ENCODE data around the gene N4BP2L2.

The N4BP2L2 gene

DNA sequence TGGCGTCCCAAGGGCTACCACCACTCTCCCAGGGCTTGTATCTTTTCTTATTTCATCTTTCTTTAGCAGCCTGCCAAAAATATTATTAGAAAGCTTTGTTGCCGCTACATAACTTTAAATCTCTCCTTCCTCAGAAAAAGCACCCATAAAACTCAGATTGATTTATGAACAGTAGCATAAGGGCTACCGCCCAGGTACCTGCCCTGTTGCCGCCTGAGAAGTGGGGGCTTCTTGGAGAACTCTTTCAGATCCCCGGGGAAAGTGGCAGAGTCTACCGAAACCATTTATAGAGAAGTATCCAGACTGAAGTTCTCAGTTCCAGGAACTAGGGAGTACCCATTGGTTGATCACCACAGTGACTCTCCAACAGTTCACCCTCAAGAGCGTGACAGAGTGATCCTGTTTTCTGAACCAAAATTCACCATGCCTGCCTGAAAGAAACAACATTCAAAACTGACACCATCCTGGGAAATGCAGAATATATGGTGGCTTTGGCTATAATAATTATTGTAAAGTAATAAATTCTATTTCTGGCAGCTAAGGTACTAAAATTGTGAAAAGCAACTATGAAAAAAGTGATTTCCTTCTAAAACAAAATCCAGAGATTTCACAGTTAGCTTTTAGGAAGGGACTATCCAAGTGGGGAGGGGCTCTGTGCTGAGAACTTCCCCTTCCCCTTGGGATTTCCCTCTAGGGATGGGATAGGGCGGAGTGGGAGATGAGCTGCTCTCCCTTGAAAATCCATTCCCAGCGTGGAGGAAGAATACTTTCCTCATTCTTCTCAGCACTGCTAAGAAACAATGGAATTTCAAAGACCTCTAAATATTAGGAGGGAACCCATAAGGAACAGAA lies 109.8 kb downstream of the N4BP2L2 start:
- no peak overlapping the region for H3K4me3 ChIP-seq (ENCODE audit: low read depth, low read length)
- TF ChIP-seq, protein P1, sequence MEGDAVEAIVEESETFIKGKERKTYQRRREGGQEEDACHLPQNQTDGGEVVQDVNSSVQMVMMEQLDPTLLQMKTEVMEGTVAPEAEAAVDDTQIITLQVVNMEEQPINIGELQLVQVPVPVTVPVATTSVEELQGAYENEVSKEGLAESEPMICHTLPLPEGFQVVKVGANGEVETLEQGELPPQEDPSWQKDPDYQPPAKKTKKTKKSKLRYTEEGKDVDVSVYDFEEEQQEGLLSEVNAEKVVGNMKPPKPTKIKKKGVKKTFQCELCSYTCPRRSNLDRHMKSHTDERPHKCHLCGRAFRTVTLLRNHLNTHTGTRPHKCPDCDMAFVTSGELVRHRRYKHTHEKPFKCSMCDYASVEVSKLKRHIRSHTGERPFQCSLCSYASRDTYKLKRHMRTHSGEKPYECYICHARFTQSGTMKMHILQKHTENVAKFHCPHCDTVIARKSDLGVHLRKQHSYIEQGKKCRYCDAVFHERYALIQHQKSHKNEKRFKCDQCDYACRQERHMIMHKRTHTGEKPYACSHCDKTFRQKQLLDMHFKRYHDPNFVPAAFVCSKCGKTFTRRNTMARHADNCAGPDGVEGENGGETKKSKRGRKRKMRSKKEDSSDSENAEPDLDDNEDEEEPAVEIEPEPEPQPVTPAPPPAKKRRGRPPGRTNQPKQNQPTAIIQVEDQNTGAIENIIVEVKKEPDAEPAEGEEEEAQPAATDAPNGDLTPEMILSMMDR (IDR thresholded peaks at IDR 0.05; ENCODE audit: control insufficient read depth, extremely low read depth, insufficient read depth), result no peak
- DNase-seq (ENCODE audit: low read depth), result no peak

DNA sequence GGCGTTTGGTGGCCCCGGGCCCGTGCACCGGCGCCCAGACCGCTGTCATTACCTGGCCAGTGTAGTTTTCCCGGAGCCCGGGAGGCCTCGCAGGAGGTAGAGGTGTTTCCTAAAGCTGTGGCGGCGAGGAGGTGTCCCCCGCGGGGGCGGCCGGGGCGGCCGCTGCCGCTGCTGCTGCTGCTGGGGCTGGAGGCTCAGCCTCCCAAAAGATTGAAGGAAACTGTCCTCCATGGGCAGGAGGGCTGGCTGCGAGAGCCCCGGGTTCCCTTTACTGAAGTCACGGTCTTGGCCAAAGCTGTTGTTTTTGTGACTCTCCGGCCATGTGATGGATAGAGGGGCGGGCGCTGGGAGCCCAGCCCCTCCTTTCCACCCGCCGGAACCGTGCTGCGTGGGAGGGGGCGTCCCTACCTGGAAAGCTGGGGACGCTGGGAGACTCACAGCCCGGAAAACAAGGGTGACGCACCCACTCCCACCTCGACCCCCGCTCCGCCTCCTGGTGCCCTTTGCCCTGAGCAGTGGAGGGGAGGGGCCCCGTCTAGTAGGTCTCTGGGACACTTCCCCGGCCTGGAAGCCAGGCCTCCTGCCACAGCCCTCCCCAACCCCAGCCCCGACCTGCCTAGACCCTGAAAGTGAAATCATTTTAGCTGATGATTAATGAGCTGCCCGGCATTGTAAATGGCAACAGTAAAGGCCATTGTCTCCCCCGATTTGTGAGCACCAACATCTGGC lies 110.6 kb downstream of the N4BP2L2 start, which contains the start of gene N4BP2L1:
TSS of gene N4BP2L1 (minus strand) at position 279 of the 729 bp plus-strand sequence. CDS start at position 231, 48 bp downstream.
- no peak for DNase-seq (ENCODE audit: low read depth)

DNA sequence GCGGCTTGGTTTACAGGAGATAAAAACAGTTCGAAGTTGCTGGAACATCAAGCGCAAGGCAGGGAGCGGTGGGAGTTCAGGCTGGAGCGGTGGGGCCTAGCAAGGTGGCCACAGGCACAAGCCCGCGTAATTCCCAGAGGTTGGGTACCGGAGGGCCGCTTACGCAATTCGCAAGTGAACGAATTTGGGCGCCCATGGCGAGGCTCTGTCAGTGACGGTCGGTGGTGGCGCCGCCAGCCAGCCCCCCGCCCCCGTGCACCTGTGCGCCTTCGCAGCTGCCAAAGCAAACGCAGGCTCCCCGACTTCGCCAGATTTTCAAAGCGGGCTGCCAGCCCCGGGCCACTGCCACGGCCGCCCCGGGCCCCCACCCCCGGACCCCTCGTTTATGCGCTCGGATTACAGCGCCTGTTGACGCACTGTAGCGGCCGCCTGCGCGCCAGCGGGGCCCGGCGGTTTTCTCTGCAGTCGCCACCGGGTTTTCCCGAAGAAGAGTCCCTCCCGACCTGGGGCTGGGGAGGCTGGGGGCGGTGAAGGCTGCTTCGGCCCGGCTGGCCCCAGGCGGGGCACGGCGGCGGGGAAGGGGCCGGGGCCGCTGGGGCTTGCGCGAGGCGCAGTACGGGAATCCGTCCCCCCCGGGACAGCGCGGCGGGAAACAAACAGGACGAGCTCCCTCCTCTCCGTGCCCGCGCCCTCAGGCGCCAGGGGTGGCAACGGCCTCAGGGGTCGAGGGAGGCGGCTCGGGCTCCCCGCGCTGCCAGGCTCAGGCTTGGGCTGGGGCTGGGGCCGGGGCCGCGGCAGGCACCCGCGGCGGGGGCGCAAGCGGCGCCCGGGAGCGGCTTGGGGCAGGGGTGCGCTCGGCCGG lies 111.4 kb downstream of the N4BP2L2 start:
- no peak for DNase-seq (ENCODE audit: low read depth)
- H3K4me3 ChIP-seq (ENCODE audit: low read depth, low read length), result no peak overlapping the region
- TF ChIP-seq, protein P1 (IDR thresholded peaks at IDR 0.05; ENCODE audit: control insufficient read depth, extremely low read depth, insufficient read depth), result no peak

More for the DNA sequence above, 110.6 kb downstream of the N4BP2L2 start, which contains the start of gene N4BP2L1:
- no peak within 1 kb of the TSS for H3K4me3 ChIP-seq (ENCODE audit: low read depth, low read length)
- TF ChIP-seq, protein P1 (IDR thresholded peaks at IDR 0.05; ENCODE audit: control insufficient read depth, extremely low read depth, insufficient read depth), result no peak

DNA sequence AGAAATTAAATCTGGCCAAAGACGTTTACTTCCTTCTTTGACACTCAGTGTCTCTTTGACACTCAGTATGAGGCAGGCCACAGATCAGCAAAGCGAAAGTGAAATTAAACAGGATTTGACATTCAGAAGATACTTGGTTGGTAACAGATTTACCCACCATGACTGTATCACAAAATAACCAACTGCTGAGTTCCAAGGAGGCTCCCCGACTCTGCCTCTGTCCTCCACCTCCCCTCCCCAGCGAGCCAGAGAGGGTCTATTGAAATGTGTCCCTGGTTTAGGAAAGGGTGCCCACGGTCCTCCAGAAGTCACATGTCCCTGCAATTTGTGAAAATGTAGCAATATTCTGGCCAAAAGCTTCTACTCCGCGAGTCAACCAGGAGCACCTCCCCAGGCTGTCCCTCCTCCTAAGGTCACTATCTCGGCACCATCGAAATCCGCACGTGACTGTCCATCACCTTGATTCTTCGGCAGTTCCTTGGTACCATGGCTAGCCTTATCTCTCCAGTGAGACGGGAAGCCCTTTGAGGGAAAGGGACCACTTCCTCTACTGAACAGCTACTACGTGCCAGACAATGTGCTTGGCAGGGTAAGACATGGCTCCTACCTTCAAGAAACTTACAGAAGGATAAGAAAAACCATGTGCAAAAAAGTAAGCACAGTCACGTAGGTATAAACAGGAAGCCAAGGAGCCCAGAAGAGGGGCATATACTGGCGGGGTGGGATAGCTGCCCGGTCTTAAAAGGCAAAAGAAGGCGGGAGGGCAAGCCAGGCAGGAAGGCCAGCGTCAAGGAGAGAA lies 112.2 kb downstream of the N4BP2L2 start:
- DNase-seq (ENCODE audit: low read depth), result no peak
- TF ChIP-seq, protein P1 (IDR thresholded peaks at IDR 0.05; ENCODE audit: control insufficient read depth, extremely low read depth, insufficient read depth), result no peak
- no peak overlapping the region for H3K4me3 ChIP-seq (ENCODE audit: low read depth, low read length)

DNA sequence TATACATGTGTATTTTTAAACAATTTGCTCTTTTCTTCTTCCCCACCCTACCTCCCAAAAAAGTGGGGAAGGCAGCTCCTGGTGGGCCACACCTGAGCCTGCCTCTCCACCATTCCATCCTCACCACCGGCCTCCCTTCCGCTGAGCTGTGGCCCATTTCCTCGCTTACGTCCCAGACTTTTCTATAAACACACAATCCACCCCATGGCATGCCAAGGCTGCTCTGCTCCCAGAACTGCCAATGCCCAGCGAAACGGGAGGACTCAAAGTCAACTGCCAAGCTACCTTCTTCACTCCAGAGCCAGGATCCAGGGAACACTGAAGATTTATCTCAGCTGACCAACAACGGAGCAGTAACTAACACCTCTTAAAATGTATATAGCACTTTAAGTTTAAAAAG lies 113.4 kb downstream of the N4BP2L2 start:
- H3K4me3 ChIP-seq (ENCODE audit: low read depth, low read length), result no peak overlapping the region
- TF ChIP-seq, protein P1 (IDR thresholded peaks at IDR 0.05; ENCODE audit: control insufficient read depth, extremely low read depth, insufficient read depth), result no peak
- DNase-seq (ENCODE audit: low read depth), result no peak

DNA sequence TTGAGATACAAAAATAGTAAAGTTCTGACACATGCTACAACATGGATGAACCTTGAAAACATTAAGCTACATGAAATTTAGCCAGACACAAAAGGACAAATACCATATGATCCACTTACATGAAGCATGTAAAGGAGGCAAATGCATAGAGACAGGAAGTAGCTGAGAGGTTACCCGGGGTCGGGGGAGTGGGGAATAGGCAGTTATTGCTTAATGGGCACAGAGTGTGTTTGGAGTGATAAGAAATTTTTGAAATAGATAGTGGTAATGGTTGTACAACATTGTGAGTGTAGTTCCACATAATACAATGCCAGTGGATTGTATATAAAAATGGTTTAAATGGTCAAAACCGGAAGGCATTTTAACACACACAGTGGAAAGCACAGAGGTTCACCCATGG lies 115.0 kb downstream of the N4BP2L2 start:
- H3K4me3 ChIP-seq (ENCODE audit: low read depth, low read length), result no peak overlapping the region
- no peak for DNase-seq (ENCODE audit: low read depth)
- TF ChIP-seq, protein P1 (IDR thresholded peaks at IDR 0.05; ENCODE audit: control insufficient read depth, extremely low read depth, insufficient read depth), result no peak
